GM23338 (cell line): ENCODE results near the gene RINT1. TPM values are rescaled to one million over a fixed set of nuclear protein-coding genes. Genes with fewer than 3 reads are reported as not detected.

Experiments
- ATAC-seq: fragments of 200-7000 bp; cut with Tn5 transposase; 3 replicates; pipeline ENCODE4 v1.9.1; 2020
- DNase-seq: peaks from one replicate; pipeline ENCODE4 v3.0.0-alpha.2; 2015; ENCODE audit warnings: low spot score
- H2AFZ ChIP-seq: fragments of 200-600 bp; sonication (generic); 2 replicates; pipeline ENCODE4 v1.8.0; 2016; ENCODE audit warnings: antibody characterized with exemption, mild to moderate bottlenecking, moderate library complexity
- H3F3A ChIP-seq: fragments of 200-600 bp; sonication (generic); replicated peaks from 2 replicates; pipeline ENCODE4 v1.8.0; 2017; ENCODE audit warnings: antibody characterized with exemption, mixed run types, low read depth
- H3K27ac ChIP-seq: fragments of 200-600 bp; sonication (generic); 2 replicates; pipeline ENCODE4 v1.6.1; 2016; ENCODE audit warnings: low read depth
- H3K27me3 ChIP-seq: fragments of 200-600 bp; sonication (generic); 2 replicates; pipeline ENCODE4 v1.8.0; 2016; ENCODE audit warnings: mild to moderate bottlenecking, mixed run types, moderate library complexity; ENCODE audit not compliant: insufficient read depth
- H3K36me3 ChIP-seq: fragments of 200-600 bp; sonication (generic); 2 replicates; pipeline ENCODE4 v1.8.0; 2016; ENCODE audit warnings: mild to moderate bottlenecking; ENCODE audit not compliant: insufficient read depth
- H3K4me1 ChIP-seq: fragments of 200-600 bp; sonication (generic); 2 replicates; pipeline ENCODE4 v1.8.0; 2016; ENCODE audit warnings: mild to moderate bottlenecking, moderate library complexity; ENCODE audit not compliant: insufficient read depth
- H3K4me2 ChIP-seq: fragments of 200-600 bp; sonication (generic); 2 replicates; pipeline ENCODE4 v1.7.1; 2017; ENCODE audit warnings: mixed run types
- H3K4me3 ChIP-seq: fragments of 200-600 bp; sonication (generic); 2 replicates; pipeline ENCODE4 v1.6.1; 2016; ENCODE audit warnings: mixed run types
- H3K79me2 ChIP-seq: fragments of 200-600 bp; sonication (generic); replicated peaks from 2 replicates; pipeline ENCODE4 v1.8.0; 2017; ENCODE audit warnings: mild to moderate bottlenecking; ENCODE audit not compliant: insufficient read depth
- H3K9me2 ChIP-seq: fragments of 200-600 bp; sonication (generic); 2 replicates; pipeline ENCODE4 v1.8.0; 2017; ENCODE audit not compliant: insufficient read depth
- H4K20me1 ChIP-seq: fragments of 200-600 bp; sonication (generic); replicated peaks from 2 replicates; pipeline ENCODE4 v1.8.0; 2017; ENCODE audit warnings: mild to moderate bottlenecking; ENCODE audit not compliant: insufficient read depth
- H3K27ac Mint-ChIP-seq: 2 replicates; pipeline ENCODE4 v1.8.0; 2020; ENCODE audit warnings: inconsistent platforms, mild to moderate bottlenecking, moderate library complexity, mixed read lengths
- H3K27me3 Mint-ChIP-seq: 3 replicates; pipeline ENCODE4 v1.8.0; 2022; ENCODE audit warnings: low read depth, mild to moderate bottlenecking, moderate library complexity, mixed read lengths, inconsistent platforms; ENCODE audit not compliant: insufficient read depth, poor library complexity
- H3K36me3 Mint-ChIP-seq: 3 replicates; pipeline ENCODE4 v1.8.0; 2021; ENCODE audit warnings: low read depth, mild to moderate bottlenecking, inconsistent platforms, moderate library complexity, mixed read lengths
- H3K4me1 Mint-ChIP-seq: 3 replicates; pipeline ENCODE4 v1.8.0; 2020; ENCODE audit warnings: mild to moderate bottlenecking, inconsistent platforms, mixed read lengths
- H3K4me3 Mint-ChIP-seq: 3 replicates; pipeline ENCODE4 v1.8.0; 2021; ENCODE audit warnings: moderate library complexity, mild to moderate bottlenecking, inconsistent platforms, mixed read lengths
- H3K9me3 Mint-ChIP-seq: 3 replicates; pipeline ENCODE4 v1.8.0; 2020; ENCODE audit warnings: moderate library complexity, mild to moderate bottlenecking, inconsistent platforms, mixed read lengths
- CREB1 ChIP-seq: fragments of 250-450 bp; sonication (Bioruptor Pico); IDR thresholded peaks from 2 replicates; pipeline ENCODE4 v1.5.0; 2020; ENCODE audit warnings: low read depth, mild to moderate bottlenecking, moderate library complexity
- CTCF ChIP-seq, 2 experiments: fragments of 200-600 bp in 1 of 2; sonication (generic) in 1 of 2; conservative IDR thresholded peaks; 2 replicates each; pipeline versions ENCODE4 v1.5.1 to v1.6.1; 2016 to 2017; ENCODE audit warnings: antibody characterized with exemption in 2 of 2, low read depth in 2 of 2, mild to moderate bottlenecking in 2 of 2, moderate library complexity in 1 of 2
- ETS1 ChIP-seq: IDR thresholded peaks from 2 replicates; pipeline ENCODE4 v1.6.1; 2016; ENCODE audit warnings: antibody characterized with exemption
- POLR2AphosphoS5 ChIP-seq: IDR thresholded peaks from 2 replicates; pipeline ENCODE4 v1.6.1; 2016; ENCODE audit warnings: antibody characterized with exemption, low read depth
- REST ChIP-seq: IDR thresholded peaks from one replicate; pipeline ENCODE4 v1.6.1; 2018; ENCODE audit warnings: antibody characterized with exemption; ENCODE audit not compliant: unreplicated experiment
- ZNF462 ChIP-seq: fragments of 250-450 bp; sonication (Bioruptor Pico); IDR thresholded peaks from 2 replicates; pipeline ENCODE4 v1.5.0; 2020; ENCODE audit warnings: mild to moderate bottlenecking, moderate library complexity
- polyA plus RNA-seq: library from polyadenylated mRNA; unstranded; fragments of >200 nt; fragmentation: Nextera tagmentation; extraction: Ambion mirVana; gene quantifications from 2 replicates; pipeline ENCODE4 v1.2.1, GENCODE V29; 2016
- total RNA-seq: library from RNA; depleted of rRNA; stranded (reverse); fragments of >200 nt; shearing (Covaris generic); gene quantifications from 2 replicates; pipeline ENCODE4 v1.2.3, GENCODE V29; 2014

Gene RINT1
- total and polyA plus RNA-seq, 2 experiments from 2014 or later: 18.5 to 31.2 TPM

- Mint-ChIP-seq H3K27me3 (peaks cover 11% of the 10 kb centered on the region), H3K27ac (peak within 1 kb of the TSS; percentile 95)
- no peak for TF ChIP-seq ZNF462
- TF ChIP-seq CTCF (conservative IDR thresholded peaks at IDR 0.05; ENCODE audit: low read depth in 2 of 2): peak; percentile 14 to 24; a peak in 2 of 4 replicates
- no peak for TF ChIP-seq REST
- TF ChIP-seq POLR2AphosphoS5: peak; percentile 77
- TF ChIP-seq CREB1 (CRISPR knock-in tag): peak; percentile 92
- TF ChIP-seq ETS1: no peak
These were observed 49.2 kb downstream of the RINT1 start, which contains the start of gene EFCAB10 for GRCh38 chr7:105581066-105581811. TSS of gene EFCAB10 (minus strand) at chr7:105581493. CDS start at chr7:105581463, 30 bp downstream.

More at GRCh38 chr7:105581066-105581811, 49.2 kb downstream of the RINT1 start, which contains the start of gene EFCAB10:
- H3K4me3 ChIP-seq: peak within 1 kb of the TSS; percentile 57
- H3K27ac ChIP-seq: peak within 1 kb of the TSS; percentile 65
- peaks cover 3% of the 10 kb centered on the region; the same call in 1 of the 2 replicates for H3K9me2 ChIP-seq
- H3F3A ChIP-seq: no peaks in the 10 kb centered on the region
- H4K20me1 ChIP-seq: no peaks in the 10 kb centered on the region; the same call in 1 of the 2 replicates
- H3K36me3 ChIP-seq: no peaks in the 10 kb centered on the region
- Mint-ChIP-seq H3K36me3 (peaks cover 11% of the 10 kb centered on the region), H3K4me1 (peaks cover 24% of the 10 kb centered on the region), H3K4me3 (peak within 1 kb of the TSS; percentile 82), H3K9me3 (peaks cover 17% of the 10 kb centered on the region)
- no peaks in the 10 kb centered on the region; the same call in 1 of the 2 replicates for H3K4me1 ChIP-seq
- H3K27me3 ChIP-seq: no peaks in the 10 kb centered on the region
- H2AFZ ChIP-seq: peak within 1 kb of the TSS; percentile 72; the same call in 1 of the 2 replicates
- peak; percentile 94 for ATAC-seq
- DNase-seq: peak; percentile 99
- peak within 1 kb of the TSS; percentile 75 for H3K4me2 ChIP-seq
- H3K79me2 ChIP-seq: no peaks in the 10 kb centered on the region
